ENCODE data around the gene ORC5.

- TF ChIP-seq, protein P1, sequence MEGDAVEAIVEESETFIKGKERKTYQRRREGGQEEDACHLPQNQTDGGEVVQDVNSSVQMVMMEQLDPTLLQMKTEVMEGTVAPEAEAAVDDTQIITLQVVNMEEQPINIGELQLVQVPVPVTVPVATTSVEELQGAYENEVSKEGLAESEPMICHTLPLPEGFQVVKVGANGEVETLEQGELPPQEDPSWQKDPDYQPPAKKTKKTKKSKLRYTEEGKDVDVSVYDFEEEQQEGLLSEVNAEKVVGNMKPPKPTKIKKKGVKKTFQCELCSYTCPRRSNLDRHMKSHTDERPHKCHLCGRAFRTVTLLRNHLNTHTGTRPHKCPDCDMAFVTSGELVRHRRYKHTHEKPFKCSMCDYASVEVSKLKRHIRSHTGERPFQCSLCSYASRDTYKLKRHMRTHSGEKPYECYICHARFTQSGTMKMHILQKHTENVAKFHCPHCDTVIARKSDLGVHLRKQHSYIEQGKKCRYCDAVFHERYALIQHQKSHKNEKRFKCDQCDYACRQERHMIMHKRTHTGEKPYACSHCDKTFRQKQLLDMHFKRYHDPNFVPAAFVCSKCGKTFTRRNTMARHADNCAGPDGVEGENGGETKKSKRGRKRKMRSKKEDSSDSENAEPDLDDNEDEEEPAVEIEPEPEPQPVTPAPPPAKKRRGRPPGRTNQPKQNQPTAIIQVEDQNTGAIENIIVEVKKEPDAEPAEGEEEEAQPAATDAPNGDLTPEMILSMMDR (IDR thresholded peaks at IDR 0.05) = no peak
- no peak for TF ChIP-seq POLR2A (IDR thresholded peaks at IDR 0.05)
- TF ChIP-seq POLR2AphosphoS5 (IDR thresholded peaks at IDR 0.05) = no peak
Measured at GRCh38 chr7:104135760-104136558, 71.9 kb downstream of the ORC5 start.
